Uterus (tissue), 4 donors: ENCODE measurements around the gene PLEKHO1. TPM values are rescaled to one million over a fixed set of nuclear protein-coding genes. Genes with fewer than 3 reads are reported as not detected.
"Not testable (repeated sequence)": the region's sequence is repeated elsewhere in the genome, so short reads cannot be mapped to it uniquely, and the experiment has no call there.

Experiments used
- DNase-seq, 2 donors: peaks; one replicate each; pipeline ENCODE4 v3.0.0-alpha.2; 2019 to 2020
- H3K27ac ChIP-seq, 2 donors: fragments of 200-600 bp; sonication (generic); 1 replicate in 1 of 2; 2 replicates in 1 of 2; pipeline ENCODE4 v1.5.1; 2016 to 2018
- H3K27me3 ChIP-seq, 2 donors: fragments of 200-600 bp; sonication (generic); one replicate each; pipeline ENCODE4 v1.5.1; 2018 to 2019; ENCODE audit warnings: control low read depth in 1 of 2
- H3K36me3 ChIP-seq, 2 donors: fragments of 200-600 bp; sonication (generic); one replicate each; pipeline ENCODE4 v1.5.1; 2019; ENCODE audit warnings: control low read depth in 1 of 2
- H3K4me1 ChIP-seq, 2 donors: fragments of 200-600 bp; sonication (generic); one replicate each; pipeline ENCODE4 v1.5.1; 2018 to 2019; ENCODE audit warnings: control low read depth in 1 of 2
- H3K4me3 ChIP-seq, 2 donors: fragments of 200-600 bp; sonication (generic); 1 replicate in 1 of 2; 2 replicates in 1 of 2; pipeline ENCODE4 v1.5.1; 2018 to 2019; ENCODE audit warnings: mild to moderate bottlenecking in 1 of 2
- H3K9me3 ChIP-seq, 2 donors: fragments of 200-600 bp; sonication (generic); one replicate each; pipeline ENCODE4 v1.5.1; 2019; ENCODE audit warnings: control low read depth in 1 of 2
- CTCF ChIP-seq, 4 experiments: fragments of 200-600 bp in 2 of 4; fragments of 450-650 bp in 2 of 4; sonication (generic) in 2 of 4; IDR thresholded peaks; one replicate each; pipeline ENCODE4 v1.5.1; 2016 to 2019; ENCODE audit warnings: antibody characterized with exemption in 4 of 4, mild to moderate bottlenecking in 2 of 4, moderate library complexity in 1 of 4
- POLR2A ChIP-seq, 2 donors: fragments of 450-650 bp; IDR thresholded peaks; one replicate each; pipeline ENCODE4 v1.6.1; 2016; ENCODE audit warnings: antibody characterized with exemption in 2 of 2, mild to moderate bottlenecking in 1 of 2, moderate library complexity in 1 of 2
- intact Hi-C: fragments of 100-400 bp; cut with DNase I; formaldehyde crosslinking; loops from one replicate; pipeline ENCODE4 v1.15.1; 2023; ENCODE audit warnings: low total_unique reads
- total RNA-seq, 4 donors: library from RNA; depleted of rRNA in 3 of 4; stranded (reverse); fragments of >200 nt in 3 of 4; gene quantifications; one replicate each; pipeline versions ENCODE4 v1.1.0 to v1.2.4, GENCODE V29; 2014 to 2023
- donor health status: DM: yes; HTN: yes; CAD: no.

PLEKHO1 gene
- total RNA-seq, 4 donors from 2014 or later, result 18.4 to 95.6 (median 36.2) TPM

- Histone ChIP-seq H3K27me3 (no peaks in the 10 kb centered on the region), H3K27ac (no peak overlapping the region), H3K4me3 (no peak overlapping the region), H3K36me3 (no peaks in the 10 kb centered on the region), H3K9me3 (no peaks in the 10 kb centered on the region), H3K4me1 (no peaks in the 10 kb centered on the region)
- TF ChIP-seq CTCF (IDR thresholded peaks at IDR 0.05), result no peak
- TF ChIP-seq POLR2A (IDR thresholded peaks at IDR 0.05), result no peak
- no peak for DNase-seq
- intact Hi-C loops, result no loop called here
Measured at GRCh38 chr1:150127464-150127863, 22.3 kb upstream of the PLEKHO1 start.

DNA sequence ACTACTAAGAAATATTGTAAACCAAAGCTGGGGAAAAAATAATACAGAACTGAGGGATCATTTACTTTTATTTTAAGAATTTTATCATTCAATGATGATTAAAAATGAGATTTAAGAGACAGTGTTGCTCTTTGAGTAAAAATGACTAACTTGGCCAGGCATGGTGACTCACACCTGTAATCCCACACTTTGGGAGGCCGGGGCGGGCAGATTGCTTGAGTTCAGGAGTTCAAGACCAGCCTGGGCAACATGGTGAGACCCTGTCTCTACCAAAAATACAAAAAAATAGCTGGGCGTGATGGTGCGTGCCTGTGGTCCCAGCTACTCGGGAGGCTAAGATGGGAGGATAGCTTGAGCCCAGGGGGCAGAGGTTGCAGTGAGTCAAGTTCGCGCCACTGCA is 21.8 kb upstream of the PLEKHO1 start:
- TF ChIP-seq CTCF (IDR thresholded peaks at IDR 0.05) (no peak), POLR2A (IDR thresholded peaks at IDR 0.05) (no peak)
- Histone ChIP-seq H3K4me1 (no peaks in the 10 kb centered on the region), H3K4me3 (no peak overlapping the region), H3K36me3 (no peaks in the 10 kb centered on the region), H3K27ac (no peak overlapping the region), H3K9me3 (no peaks in the 10 kb centered on the region), H3K27me3 (no peaks in the 10 kb centered on the region)
- intact Hi-C loops, result no loop called here
- DNase-seq, result no peak

DNA sequence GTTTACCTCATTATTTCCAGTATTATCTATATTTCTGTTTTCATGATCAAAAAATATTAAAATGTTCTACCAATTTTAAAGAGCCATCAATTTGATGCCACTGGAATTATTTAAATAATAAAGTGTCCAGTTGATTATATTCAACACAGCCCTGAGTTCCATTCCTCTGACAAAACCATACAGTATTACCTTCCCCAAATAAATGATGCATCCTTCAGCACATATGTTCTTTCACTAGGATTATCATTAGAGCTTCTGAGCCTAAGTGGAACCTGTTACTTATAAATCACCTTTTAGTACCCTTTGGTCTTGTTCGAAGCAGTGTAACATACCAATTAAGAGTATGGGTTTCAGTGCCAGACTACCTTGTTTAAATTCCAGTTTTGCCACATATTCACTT is 17.3 kb upstream of the PLEKHO1 start:
- no peaks in the 10 kb centered on the region for H3K4me1 ChIP-seq
- no peaks in the 10 kb centered on the region for H3K36me3 ChIP-seq
- H3K27me3 ChIP-seq, result no peaks in the 10 kb centered on the region
- no peak overlapping the region for H3K4me3 ChIP-seq
- H3K27ac ChIP-seq, result no peak overlapping the region
- intact Hi-C loops, result no loop called here
- no peaks in the 10 kb centered on the region for H3K9me3 ChIP-seq
- TF ChIP-seq POLR2A (IDR thresholded peaks at IDR 0.05) (no peak), CTCF (IDR thresholded peaks at IDR 0.05) (no peak)
- DNase-seq, result no peak

GRCh38 chr1:150134537-150134936 is 15.2 kb upstream of the PLEKHO1 start:
- DNase-seq, result no peak
- Histone ChIP-seq H3K4me3 (no peak overlapping the region), H3K27ac (no peak overlapping the region), H3K27me3 (no peaks in the 10 kb centered on the region), H3K4me1 (no peaks in the 10 kb centered on the region), H3K9me3 (no peaks in the 10 kb centered on the region), H3K36me3 (no peaks in the 10 kb centered on the region)
- intact Hi-C loops, result no loop called here
- TF ChIP-seq CTCF (IDR thresholded peaks at IDR 0.05) (no peak), POLR2A (IDR thresholded peaks at IDR 0.05) (no peak)

- intact Hi-C loops, H3K27ac ChIP-seq, H3K4me3 ChIP-seq, H3K27me3 ChIP-seq, H3K9me3 ChIP-seq, DNase-seq, H3K36me3 ChIP-seq, H3K4me1 ChIP-seq: not testable (repeated sequence)
Measured at GRCh38 chr1:150135400-150135799, 14.3 kb upstream of the PLEKHO1 start.

- H3K9me3 ChIP-seq, result no peaks in the 10 kb centered on the region
- H3K27ac ChIP-seq, result peak overlapping the region in 1 of 2 donors; percentile 19
- DNase-seq, result no peak
- TF ChIP-seq CTCF (IDR thresholded peaks at IDR 0.05) (no peak), POLR2A (IDR thresholded peaks at IDR 0.05) (no peak)
- H3K27me3 ChIP-seq, result no peaks in the 10 kb centered on the region
- no peak overlapping the region for H3K4me3 ChIP-seq
- H3K36me3 ChIP-seq, result no peaks in the 10 kb centered on the region
- H3K4me1 ChIP-seq, result no peaks in the 10 kb centered on the region
- intact Hi-C loops, result no loop called here
Measured at GRCh38 chr1:150138044-150138443, 11.7 kb upstream of the PLEKHO1 start.
